Measurements from ENCODE around the gene SYT15B.
"Not testable (repeated sequence)": the region's sequence is repeated elsewhere in the genome, so short reads cannot be mapped to it uniquely, and the experiment has no call there.

The SYT15B gene

GRCh38 chr10:47725047-47725446 lies 38.3 kb downstream of the SYT15B start:
- ATAC-seq = not testable (repeated sequence)

- not testable (repeated sequence) for ATAC-seq
These were observed 39.3 kb downstream of the SYT15B start for GRCh38 chr10:47724119-47724518.

- ATAC-seq = not testable (repeated sequence)
These were observed 40.0 kb downstream of the SYT15B start for GRCh38 chr10:47723362-47723761.

GRCh38 chr10:47717011-47717769 lies 46.2 kb downstream of the SYT15B start:
- not testable (repeated sequence) for ATAC-seq
